ENCODE results near the gene YJEFN3. TPM values are rescaled to one million over a fixed set of nuclear protein-coding genes. Genes with fewer than 3 reads are reported as not detected.
A peak's percentile ranks its signal among the peaks of the same experiment; 100 is the strongest.

Gene YJEFN3
- polyA plus RNA-seq, 2 of the 4 experiments (the other 2 are of a cell fraction), result 3.2 to 7.2 TPM

DNA sequence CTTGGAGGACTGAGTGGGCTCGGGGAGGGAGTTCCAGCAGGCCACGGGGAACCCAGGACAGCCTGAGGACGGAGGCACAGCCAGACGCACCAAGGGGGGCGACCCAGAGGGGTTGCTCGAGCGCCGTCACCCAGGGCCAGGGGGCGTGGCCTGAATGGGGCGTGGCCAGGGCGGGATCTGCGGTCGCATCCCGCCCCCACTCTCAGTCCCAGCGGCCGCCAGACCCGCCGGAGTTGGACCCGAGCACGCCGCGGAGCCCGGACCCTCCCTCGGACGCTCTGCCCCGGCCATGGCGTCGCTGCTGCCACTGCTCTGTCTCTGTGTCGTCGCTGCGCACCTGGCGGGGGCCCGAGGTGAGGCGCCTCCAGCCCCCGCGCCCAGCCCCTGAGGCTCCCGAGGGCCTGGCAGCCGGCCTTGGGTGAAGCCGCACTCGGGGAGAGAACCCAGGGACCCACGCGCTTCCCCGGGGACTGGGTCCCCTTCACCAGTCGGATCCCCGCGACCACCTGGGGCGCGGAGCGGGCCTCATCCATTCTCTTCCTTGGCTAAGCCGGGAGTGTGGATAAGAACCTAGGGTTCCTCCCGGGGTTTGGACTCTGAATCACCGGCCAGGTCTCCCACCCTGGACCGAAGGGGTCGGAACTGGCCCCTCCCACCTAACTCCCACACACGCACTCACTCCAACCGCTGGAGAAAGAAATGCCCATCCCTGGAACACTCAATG lies 9.5 kb downstream of the YJEFN3 start, which contains the start of gene CILP2:
CILP2 (plus strand) TSS at position 205 of the 724 bp plus-strand sequence; CDS start at position 290, 85 bp downstream.
- DNase-seq (ENCODE audit: low read depth in 1 of 2, low spot score in 1 of 2), result no peak

DNA sequence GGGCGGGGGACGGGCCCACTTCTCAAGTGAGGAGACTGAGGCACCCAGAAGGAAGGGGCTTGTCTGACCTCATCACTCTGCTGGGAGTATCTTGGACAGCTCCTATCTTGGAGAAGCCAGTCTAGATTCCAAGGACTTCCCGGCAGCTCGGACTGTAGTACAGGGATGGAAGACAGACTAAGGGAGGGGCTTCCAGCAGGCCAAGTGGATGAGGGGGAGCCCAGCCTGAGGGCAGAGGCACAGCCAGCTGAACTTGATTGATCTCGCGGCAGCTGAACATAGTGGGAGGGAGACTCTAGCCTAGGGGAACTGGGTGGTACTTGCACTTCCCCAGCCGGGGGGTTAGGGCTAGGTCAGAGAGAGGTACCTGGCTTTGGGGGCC lies 10.1 kb downstream of the YJEFN3 start:
- Histone ChIP-seq H3K4me3 (no peak overlapping the region), H3K4me2 (no peak overlapping the region), H3K27ac (no peak overlapping the region), H3K4me1 (no peaks in the 10 kb centered on the region), H3K9me3 (no peaks in the 10 kb centered on the region)
- ATAC-seq, result peak in 1 of 2 experiments; percentile 9; a peak in 1 of 6 replicates
- FAIRE-seq, result no peak
- ChIA-PET POLR2A (no interaction called here), CTCF (no interaction called here)
- DNase-seq (ENCODE audit: low read depth in 1 of 2, low spot score in 1 of 2), result no peak
- WGBS (ENCODE audit: missing lambda C conversion rate), result 76% methylated on average over 3 of the region's 7 CpGs
- TF ChIP-seq GATA3 (IDR thresholded peaks at IDR 0.05; ENCODE audit: borderline replicate concordance) (no peak), FOSL2 (IDR thresholded peaks at IDR 0.05) (no peak), FOSL2 (CRISPR knock-in tag; IDR thresholded peaks at IDR 0.05) (no peak), EHMT2 (IDR thresholded peaks at IDR 0.05; ENCODE audit: low read depth) (no peak)
- TF ChIP-seq, protein P1, sequence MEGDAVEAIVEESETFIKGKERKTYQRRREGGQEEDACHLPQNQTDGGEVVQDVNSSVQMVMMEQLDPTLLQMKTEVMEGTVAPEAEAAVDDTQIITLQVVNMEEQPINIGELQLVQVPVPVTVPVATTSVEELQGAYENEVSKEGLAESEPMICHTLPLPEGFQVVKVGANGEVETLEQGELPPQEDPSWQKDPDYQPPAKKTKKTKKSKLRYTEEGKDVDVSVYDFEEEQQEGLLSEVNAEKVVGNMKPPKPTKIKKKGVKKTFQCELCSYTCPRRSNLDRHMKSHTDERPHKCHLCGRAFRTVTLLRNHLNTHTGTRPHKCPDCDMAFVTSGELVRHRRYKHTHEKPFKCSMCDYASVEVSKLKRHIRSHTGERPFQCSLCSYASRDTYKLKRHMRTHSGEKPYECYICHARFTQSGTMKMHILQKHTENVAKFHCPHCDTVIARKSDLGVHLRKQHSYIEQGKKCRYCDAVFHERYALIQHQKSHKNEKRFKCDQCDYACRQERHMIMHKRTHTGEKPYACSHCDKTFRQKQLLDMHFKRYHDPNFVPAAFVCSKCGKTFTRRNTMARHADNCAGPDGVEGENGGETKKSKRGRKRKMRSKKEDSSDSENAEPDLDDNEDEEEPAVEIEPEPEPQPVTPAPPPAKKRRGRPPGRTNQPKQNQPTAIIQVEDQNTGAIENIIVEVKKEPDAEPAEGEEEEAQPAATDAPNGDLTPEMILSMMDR (IDR thresholded peaks at IDR 0.05), result no peak
- TF ChIP-seq, protein P2, sequence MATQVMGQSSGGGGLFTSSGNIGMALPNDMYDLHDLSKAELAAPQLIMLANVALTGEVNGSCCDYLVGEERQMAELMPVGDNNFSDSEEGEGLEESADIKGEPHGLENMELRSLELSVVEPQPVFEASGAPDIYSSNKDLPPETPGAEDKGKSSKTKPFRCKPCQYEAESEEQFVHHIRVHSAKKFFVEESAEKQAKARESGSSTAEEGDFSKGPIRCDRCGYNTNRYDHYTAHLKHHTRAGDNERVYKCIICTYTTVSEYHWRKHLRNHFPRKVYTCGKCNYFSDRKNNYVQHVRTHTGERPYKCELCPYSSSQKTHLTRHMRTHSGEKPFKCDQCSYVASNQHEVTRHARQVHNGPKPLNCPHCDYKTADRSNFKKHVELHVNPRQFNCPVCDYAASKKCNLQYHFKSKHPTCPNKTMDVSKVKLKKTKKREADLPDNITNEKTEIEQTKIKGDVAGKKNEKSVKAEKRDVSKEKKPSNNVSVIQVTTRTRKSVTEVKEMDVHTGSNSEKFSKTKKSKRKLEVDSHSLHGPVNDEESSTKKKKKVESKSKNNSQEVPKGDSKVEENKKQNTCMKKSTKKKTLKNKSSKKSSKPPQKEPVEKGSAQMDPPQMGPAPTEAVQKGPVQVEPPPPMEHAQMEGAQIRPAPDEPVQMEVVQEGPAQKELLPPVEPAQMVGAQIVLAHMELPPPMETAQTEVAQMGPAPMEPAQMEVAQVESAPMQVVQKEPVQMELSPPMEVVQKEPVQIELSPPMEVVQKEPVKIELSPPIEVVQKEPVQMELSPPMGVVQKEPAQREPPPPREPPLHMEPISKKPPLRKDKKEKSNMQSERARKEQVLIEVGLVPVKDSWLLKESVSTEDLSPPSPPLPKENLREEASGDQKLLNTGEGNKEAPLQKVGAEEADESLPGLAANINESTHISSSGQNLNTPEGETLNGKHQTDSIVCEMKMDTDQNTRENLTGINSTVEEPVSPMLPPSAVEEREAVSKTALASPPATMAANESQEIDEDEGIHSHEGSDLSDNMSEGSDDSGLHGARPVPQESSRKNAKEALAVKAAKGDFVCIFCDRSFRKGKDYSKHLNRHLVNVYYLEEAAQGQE (IDR thresholded peaks at IDR 0.05), result no peak
- TF ChIP-seq, protein P3, sequence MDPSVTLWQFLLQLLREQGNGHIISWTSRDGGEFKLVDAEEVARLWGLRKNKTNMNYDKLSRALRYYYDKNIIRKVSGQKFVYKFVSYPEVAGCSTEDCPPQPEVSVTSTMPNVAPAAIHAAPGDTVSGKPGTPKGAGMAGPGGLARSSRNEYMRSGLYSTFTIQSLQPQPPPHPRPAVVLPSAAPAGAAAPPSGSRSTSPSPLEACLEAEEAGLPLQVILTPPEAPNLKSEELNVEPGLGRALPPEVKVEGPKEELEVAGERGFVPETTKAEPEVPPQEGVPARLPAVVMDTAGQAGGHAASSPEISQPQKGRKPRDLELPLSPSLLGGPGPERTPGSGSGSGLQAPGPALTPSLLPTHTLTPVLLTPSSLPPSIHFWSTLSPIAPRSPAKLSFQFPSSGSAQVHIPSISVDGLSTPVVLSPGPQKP (IDR thresholded peaks at IDR 0.05; ENCODE audit: low read depth, low read length), result no peak

More for the DNA sequence above, 9.5 kb downstream of the YJEFN3 start, which contains the start of gene CILP2:
- no peak for TF ChIP-seq TP53 (CRISPR knock-in tag; IDR thresholded peaks at IDR 0.05)
- TF ChIP-seq, protein P4, sequence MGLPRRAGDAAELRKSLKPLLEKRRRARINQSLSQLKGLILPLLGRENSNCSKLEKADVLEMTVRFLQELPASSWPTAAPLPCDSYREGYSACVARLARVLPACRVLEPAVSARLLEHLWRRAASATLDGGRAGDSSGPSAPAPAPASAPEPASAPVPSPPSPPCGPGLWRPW (IDR thresholded peaks at IDR 0.05), result no peak
- TF ChIP-seq EHF (CRISPR knock-in tag; IDR thresholded peaks at IDR 0.05), result no peak
- TF ChIP-seq, protein P2 (IDR thresholded peaks at IDR 0.05), result no peak
- TF ChIP-seq, protein P5, sequence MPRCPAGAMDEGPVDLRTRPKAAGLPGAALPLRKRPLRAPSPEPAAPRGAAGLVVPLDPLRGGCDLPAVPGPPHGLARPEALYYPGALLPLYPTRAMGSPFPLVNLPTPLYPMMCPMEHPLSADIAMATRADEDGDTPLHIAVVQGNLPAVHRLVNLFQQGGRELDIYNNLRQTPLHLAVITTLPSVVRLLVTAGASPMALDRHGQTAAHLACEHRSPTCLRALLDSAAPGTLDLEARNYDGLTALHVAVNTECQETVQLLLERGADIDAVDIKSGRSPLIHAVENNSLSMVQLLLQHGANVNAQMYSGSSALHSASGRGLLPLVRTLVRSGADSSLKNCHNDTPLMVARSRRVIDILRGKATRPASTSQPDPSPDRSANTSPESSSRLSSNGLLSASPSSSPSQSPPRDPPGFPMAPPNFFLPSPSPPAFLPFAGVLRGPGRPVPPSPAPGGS (IDR thresholded peaks at IDR 0.05), result no peak
- no peak for TF ChIP-seq TFCP2L1 (CRISPR knock-in tag; IDR thresholded peaks at IDR 0.05)
- TF ChIP-seq, protein P1 (IDR thresholded peaks at IDR 0.05), result no peak
- no peak for TF ChIP-seq SMC3 (IDR thresholded peaks at IDR 0.05)
- no peak for TF ChIP-seq JUN (IDR thresholded peaks at IDR 0.05)
- TF ChIP-seq, protein P6, sequence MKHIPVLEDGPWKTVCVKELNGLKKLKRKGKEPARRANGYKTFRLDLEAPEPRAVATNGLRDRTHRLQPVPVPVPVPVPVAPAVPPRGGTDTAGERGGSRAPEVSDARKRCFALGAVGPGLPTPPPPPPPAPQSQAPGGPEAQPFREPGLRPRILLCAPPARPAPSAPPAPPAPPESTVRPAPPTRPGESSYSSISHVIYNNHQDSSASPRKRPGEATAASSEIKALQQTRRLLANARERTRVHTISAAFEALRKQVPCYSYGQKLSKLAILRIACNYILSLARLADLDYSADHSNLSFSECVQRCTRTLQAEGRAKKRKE (CRISPR knock-in tag; IDR thresholded peaks at IDR 0.05; ENCODE audit: low read depth), result no peak
- TF ChIP-seq CHD4 (IDR thresholded peaks at IDR 0.05; ENCODE audit: borderline replicate concordance), result no peak
- no peak for TF ChIP-seq POLR2AphosphoS2 (conservative IDR thresholded peaks at IDR 0.05; ENCODE audit: low read length)
- no peak for TF ChIP-seq GATA3 (IDR thresholded peaks at IDR 0.05; ENCODE audit: borderline replicate concordance)
- TF ChIP-seq JUNB (IDR thresholded peaks at IDR 0.05), result no peak
- FAIRE-seq (no peak), ATAC-seq (no peak)
- no peak within 1 kb of the TSS for H3K27ac ChIP-seq
- ChIA-PET CTCF (no interaction called here), POLR2A (no interaction called here)
- H3K9me3 ChIP-seq, result no peaks in the 10 kb centered on the region
- H3K4me2 ChIP-seq, result no peak within 1 kb of the TSS
- H3K4me1 ChIP-seq, result no peaks in the 10 kb centered on the region
- 80% methylated on average over 11 of the region's 56 CpGs for WGBS (ENCODE audit: missing lambda C conversion rate)
- no peak within 1 kb of the TSS for H3K4me3 ChIP-seq

Measured in A549 (cell line).